NCI-H146 treated with DMSO at 0.1 percent for 48 hours (cell line): ENCODE results near the gene RANBP9.

Experiments used
- DNase-seq: peaks from one replicate; lab custom pipeline; 2025; ENCODE audit not compliant: unreplicated experiment; lab: John Stamatoyannopoulos, UW

Gene RANBP9

GRCh38 chr6:13679996-13680395 is 31.6 kb downstream of the RANBP9 start:
- DNase-seq = no peak

GRCh38 chr6:13678255-13678983 is 33.2 kb downstream of the RANBP9 start:
- no peak for DNase-seq

GRCh38 chr6:13677878-13678254 is 33.8 kb downstream of the RANBP9 start:
- no peak for DNase-seq

GRCh38 chr6:13676551-13677156 is 35.0 kb downstream of the RANBP9 start:
- DNase-seq = no peak

- no peak for DNase-seq
These were observed 37.0 kb downstream of the RANBP9 start for GRCh38 chr6:13674533-13675190.

GRCh38 chr6:13673825-13674444 is 37.7 kb downstream of the RANBP9 start:
- no peak for DNase-seq

GRCh38 chr6:13673368-13673767 is 38.3 kb downstream of the RANBP9 start:
- DNase-seq = no peak

- no peak for DNase-seq
These were observed 38.7 kb downstream of the RANBP9 start for GRCh38 chr6:13672904-13673303.

GRCh38 chr6:13671548-13672127 is 40.0 kb downstream of the RANBP9 start:
- DNase-seq = no peak

GRCh38 chr6:13669476-13669875 is 42.2 kb downstream of the RANBP9 start:
- no peak for DNase-seq

GRCh38 chr6:13668291-13668928 is 43.2 kb downstream of the RANBP9 start:
- DNase-seq = no peak

GRCh38 chr6:13667655-13668054 is 44.0 kb downstream of the RANBP9 start:
- no peak for DNase-seq

GRCh38 chr6:13666194-13667105 is 45.2 kb downstream of the RANBP9 start:
- DNase-seq = no peak

- DNase-seq = no peak
These were observed 46.8 kb downstream of the RANBP9 start for GRCh38 chr6:13664703-13665352.

- DNase-seq = no peak
These were observed 47.6 kb downstream of the RANBP9 start for GRCh38 chr6:13663986-13664385.

GRCh38 chr6:13662651-13663334 is 48.8 kb downstream of the RANBP9 start:
- no peak for DNase-seq

GRCh38 chr6:13661647-13662046 is 50.0 kb downstream of the RANBP9 start:
- no peak for DNase-seq

GRCh38 chr6:13660893-13661292 is 50.7 kb downstream of the RANBP9 start:
- no peak for DNase-seq

GRCh38 chr6:13660273-13660672 is 51.4 kb downstream of the RANBP9 start:
- no peak for DNase-seq
